Measurements from ENCODE around the gene OLFML2B.

The OLFML2B gene

GRCh38 chr1:161978011-161978790, 45.5 kb downstream of the OLFML2B start:
- DNase-seq (ENCODE audit: low spot score): peak; percentile 28

DNA sequence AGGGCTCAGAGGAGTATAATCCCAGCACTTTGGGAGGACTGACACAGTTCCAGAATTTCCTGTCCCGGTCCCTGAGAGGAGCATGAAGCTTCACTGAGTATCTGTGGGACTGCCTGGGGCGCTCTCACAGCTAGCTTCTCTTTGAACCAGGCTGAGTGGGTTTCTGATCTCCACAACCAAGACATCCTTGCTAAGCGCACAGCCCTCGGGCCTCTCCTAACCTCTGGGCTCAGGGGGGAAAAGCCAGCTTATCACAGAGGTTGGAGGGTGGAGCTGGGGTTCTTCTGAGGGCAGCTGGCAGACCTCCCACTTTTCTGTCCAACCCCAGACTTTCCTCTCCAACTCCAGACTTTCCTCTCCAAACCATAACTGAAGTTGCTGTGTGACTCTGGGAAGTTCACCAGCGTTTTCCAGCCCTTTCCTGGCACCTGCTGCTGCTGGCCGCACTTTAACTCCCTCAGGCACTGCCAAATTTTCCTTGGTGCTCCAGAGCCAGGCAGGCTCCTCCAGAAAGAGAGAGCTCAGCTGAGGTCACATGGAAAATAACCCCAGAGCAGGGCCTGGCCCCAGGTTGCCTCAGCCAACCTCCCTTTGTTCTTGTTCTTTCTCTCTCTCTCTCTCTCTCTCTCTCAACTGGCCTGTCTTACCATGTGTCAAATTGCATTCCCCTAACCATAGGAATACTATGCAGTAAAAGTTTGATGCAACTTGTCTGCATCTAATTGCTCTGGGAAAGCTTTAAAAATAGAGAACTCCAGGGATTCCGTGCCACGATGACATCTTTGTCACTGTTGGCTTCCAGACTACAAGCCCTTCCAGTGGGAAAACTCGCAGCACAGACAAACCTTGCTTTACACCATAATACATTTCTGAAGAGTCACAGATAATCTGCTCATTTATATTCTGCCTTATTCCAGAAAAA, 49.5 kb downstream of the OLFML2B start:
- no peak for DNase-seq (ENCODE audit: low spot score)

- no peak for DNase-seq (ENCODE audit: low spot score)
Observed at GRCh38 chr1:161972828-161973227, 50.8 kb downstream of the OLFML2B start.

GRCh38 chr1:161970633-161971032, 53.0 kb downstream of the OLFML2B start:
- no peak for DNase-seq (ENCODE audit: low spot score)

DNA sequence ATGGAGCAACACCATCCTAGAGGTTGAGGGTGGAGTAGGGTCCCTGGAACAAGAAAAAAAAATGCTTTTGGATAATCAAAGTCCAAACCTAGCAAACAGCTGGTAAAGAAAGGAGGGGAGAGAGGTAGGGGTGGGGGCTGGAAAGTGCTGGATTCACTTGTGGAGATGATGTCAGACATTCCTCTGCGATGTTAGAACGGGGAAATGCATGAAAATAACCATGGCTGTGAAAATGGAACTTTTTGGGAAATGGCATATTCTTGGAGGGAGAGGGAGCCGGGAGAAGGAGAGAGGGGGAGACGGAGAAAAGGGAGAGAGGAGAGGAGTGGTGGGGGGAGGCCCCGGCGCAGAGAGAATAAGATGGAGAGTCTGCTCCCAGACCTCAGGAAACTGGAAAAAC, 53.6 kb downstream of the OLFML2B start:
- no peak for DNase-seq (ENCODE audit: low spot score)

DNA sequence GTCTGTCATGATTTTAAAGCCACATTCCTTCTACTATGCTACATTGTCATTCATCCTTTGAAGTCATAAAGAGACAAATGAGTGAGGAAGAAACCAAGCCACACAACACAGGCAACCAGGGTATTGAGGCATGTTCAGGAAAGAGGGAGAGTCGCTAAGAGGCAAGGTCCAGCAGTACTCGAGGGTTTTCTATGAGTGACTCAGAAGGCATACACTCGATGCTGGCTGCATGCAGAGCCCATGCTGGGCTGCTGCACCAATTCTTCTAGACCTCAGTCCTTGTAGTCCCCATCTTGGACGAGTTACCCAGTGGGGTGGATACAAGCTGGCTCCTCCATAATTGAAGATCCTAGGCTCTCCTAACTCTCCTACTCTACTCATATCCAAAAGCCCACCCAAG, 57.6 kb downstream of the OLFML2B start:
- DNase-seq (ENCODE audit: low spot score): no peak

DNA sequence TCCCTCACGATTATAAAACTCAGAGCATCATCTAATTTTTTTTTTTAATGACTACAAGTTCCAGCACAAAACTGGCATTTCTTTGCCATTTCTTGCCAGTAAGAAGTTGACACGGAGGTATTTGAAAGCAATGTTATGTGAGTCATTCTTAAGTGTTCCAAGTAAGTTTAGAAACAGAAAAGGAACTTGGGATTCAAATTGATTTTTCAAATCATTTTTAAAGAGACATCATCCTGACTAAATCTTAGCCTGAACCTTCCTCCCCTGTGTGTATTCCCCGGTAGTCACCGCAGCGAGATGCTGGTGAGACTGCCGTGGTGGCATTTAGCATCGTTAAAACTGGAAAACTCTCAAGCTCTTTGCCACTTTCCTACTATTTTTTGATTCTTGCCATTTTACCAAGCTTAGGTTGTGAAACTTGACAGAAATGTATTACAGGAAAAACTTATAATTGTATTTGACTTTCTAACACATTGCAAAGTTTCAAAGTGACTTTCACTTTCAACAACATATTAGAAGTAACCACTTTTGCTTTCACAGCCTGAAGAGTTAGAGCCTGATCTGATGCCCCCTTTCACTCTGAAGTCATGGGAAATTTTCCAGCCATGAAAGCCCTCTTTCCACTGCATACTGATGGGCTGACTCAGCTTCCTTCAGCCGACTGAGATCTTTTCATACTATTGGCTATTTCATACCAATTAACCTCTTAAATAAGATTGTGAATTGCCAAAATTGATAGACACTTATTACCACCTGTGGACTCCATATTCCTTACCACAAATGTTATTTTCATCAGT, 61.4 kb downstream of the OLFML2B start:
- no peak for DNase-seq (ENCODE audit: low spot score)

GRCh38 chr1:161958425-161958824, 65.2 kb downstream of the OLFML2B start:
- DNase-seq (ENCODE audit: low spot score): no peak

DNA sequence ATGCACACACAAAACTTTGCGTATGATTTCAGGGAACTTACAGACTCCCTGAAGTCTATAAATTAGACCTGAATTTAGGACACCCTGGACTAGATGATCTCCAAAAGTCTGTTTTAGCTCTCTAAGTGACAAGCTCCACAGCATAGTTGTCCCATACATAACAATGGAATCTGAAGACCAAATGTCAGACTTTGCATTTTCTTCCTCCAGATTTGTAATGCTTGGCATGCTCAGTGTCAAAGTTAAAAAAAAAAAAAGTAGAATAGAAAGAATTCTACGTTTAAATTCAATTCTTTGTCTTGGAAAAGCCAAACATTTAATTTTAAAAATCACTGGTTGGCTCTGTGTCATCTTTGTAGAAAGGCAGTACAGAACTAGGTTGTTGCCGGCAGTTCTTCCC, 66.7 kb downstream of the OLFML2B start:
- DNase-seq (ENCODE audit: low spot score): no peak

DNA sequence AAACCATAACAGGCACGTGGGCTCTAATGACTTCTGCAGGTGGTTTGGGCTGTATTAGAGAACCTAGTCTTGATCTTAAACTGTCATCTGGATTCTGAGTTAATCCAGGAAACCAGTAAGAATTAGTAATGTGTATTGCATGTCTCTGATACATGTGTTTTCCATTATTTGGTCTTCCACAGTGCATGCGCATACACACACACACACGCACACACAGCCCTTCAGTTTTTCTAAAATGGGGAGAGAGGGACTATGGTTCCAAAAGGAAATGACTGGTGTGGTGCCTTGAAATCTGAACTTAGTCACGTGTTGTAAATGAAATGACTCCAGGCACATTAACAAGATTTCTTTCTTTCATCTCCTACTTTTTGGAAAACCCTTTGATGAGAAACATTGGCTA, 67.6 kb downstream of the OLFML2B start:
- DNase-seq (ENCODE audit: low spot score): no peak

GRCh38 chr1:161955606-161956005, 68.1 kb downstream of the OLFML2B start:
- DNase-seq (ENCODE audit: low spot score): no peak

DNA sequence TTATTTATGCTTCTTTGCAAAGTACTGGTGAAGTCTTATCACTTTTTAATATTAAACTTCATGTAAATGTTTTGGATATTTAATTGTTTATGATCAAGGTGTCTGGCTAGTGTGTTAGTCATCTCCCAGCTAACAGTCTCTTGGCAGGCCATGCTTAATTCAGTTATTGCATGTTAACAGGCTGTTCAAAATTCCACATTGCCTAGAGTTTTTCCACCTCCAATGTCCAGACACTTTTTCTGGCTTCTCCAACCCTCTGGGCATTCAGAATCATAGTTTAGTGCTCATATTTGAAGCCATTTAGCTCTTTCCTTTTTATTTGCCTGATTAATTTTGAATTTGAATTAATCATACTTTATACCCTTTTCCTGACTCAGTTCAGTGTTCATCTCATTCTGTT, 69.2 kb downstream of the OLFML2B start:
- DNase-seq (ENCODE audit: low spot score): no peak

DNA sequence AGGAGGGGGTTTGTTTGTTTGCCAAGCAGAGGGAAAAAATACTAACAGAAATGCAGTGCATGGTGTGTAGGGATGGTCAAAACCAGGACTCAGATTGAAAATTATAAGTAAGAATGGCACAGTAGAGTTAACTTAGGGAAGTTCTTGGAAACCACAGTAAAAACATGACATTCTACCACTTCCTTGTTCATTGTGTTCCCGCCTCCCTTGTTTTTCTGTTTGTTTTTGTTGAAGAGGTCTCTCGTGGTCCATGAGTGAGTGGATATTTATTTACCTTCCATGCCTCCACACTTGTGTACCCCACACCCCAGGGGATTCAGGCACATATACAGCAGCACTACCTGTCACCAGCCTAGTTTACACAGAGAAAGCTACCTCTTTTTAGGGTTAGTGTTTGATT, 69.6 kb downstream of the OLFML2B start:
- DNase-seq (ENCODE audit: low spot score): no peak

DNA sequence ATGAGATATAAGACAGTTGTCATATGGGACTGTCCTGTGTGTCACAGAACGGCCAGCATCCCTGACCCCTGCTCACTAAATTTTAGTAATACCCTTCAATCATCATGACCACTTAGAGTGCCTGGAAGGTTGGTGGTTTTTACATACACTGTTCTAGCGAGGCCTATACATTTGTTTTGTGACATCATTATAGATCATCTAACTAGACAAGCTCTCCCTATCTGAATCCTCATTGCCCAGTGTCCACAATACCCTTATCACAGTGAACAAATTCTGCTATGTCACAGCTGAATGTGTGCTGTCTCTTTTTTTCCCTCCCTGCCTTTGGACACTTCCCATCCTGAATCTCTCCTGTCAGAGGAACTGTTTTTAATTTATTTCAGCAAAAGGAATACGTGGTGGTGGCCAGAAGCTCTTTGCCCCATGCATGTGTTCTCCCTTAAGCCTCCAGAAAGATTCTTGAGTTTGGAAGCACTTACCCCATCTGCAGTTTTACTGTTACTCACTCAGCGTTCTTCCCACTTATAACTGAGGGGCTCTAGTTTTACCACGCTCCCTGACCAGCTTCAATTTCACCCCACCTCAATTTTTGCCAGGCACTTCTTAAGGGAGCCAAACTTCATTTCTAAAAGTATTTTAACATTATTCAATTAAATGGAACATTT, 70.3 kb downstream of the OLFML2B start:
- no peak for DNase-seq (ENCODE audit: low spot score)

DNA sequence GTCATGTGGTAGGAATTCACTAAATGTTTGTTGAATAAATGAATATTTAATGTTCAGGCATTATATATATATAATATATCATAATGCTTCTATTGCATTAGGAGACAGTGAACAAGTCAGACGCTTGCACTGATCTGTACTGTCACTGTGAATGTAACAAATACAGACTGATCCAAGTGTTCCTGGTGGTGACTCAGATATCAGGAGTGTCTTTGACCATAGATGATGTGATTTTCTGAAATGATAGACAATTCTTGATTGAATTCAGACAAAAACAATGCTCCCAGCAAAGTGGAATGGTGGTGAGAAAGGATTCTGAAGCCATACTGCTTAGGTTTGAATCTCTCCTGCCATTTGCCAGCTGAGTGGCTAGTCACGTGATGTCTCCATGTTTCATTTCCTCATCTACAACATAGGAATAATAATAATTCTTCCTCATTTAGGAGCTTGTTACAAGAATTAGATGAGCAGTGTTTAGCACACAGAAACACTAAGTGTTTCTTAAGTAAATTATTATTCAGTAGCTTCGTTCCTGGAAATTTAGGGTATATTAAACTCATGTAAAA, 71.0 kb downstream of the OLFML2B start:
- no peak for DNase-seq (ENCODE audit: low spot score)

- DNase-seq (ENCODE audit: low spot score): no peak
Observed at GRCh38 chr1:161951646-161952045, 72.0 kb downstream of the OLFML2B start.

GRCh38 chr1:161950377-161950776, 73.3 kb downstream of the OLFML2B start:
- DNase-seq (ENCODE audit: low spot score): no peak

GRCh38 chr1:161949548-161949947, 74.1 kb downstream of the OLFML2B start:
- no peak for DNase-seq (ENCODE audit: low spot score)

DNA sequence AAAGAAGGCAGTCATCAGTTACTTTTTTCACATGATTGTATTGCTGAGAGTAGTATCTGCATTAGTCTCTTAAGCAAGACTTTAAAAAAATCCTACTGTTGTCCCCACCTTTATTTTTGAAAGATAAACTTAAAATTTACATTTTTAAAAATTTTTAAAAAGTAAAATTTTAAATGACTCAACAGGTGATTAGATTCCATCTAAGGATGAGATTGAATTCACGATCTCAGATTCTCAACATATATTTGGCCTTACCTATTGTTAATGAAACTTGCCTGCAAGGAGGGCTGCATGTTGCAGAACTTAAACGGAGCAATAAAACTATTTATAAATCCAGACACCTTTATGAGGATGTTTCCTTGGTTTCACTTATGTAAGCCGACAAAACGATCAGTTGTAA, 75.2 kb downstream of the OLFML2B start:
- DNase-seq (ENCODE audit: low spot score): no peak

DNA sequence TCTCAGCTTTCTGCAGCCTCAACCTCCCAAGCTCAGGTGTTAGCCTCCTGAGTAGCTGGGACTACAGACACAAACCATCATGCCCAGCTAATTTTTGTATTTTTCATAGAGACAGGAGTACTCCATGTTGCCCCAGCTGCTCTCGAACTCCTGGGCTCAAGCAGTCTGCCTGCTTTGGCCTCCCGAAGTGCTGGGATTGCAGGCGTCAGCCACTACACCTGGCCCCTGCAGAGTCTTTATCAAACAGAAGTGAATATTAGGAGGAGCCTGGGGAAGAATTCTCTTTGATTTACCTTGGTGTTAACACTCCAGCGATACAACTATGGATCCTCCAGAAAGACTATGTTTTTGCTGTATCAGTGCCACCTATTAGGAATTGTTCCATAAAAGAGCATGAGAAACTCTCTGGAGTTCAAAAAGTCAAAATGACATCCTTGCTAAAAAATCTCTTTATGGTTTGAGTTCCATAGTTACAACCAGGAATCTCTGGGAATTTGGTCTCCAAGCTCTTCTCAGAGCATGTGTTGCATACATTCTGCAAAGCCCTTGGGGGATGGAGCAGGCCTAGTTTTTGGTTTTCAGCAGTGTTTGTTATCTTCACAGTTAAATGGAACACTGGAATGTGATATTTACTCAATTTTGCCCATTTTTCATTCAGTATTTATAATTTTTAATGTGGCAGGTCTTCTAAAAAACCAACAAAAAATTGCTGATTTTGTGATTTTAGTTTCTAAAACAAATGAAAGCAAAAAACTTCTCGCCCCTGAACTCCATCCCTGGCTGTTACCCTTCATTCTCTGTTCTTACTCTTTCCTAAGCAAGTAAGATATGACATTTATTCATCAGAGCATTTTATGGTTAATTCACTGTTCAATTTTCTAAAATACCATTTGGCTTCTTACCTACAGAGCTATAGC, 77.3 kb downstream of the OLFML2B start:
- no peak for DNase-seq (ENCODE audit: low spot score)
